GM10266 (cell line): ENCODE measurements around the gene MED25.

Source experiments
- DNase-seq: peaks from one replicate; pipeline ENCODE4 v3.0.0; 2012; ENCODE audit errors: extremely low spot score
- TF ChIP-seq, protein P1 (sequence below): IDR thresholded peaks from 2 replicates; pipeline ENCODE4 v1.5.1; 2012; ENCODE audit warnings: mild to moderate bottlenecking, low read depth; ENCODE audit not compliant: control insufficient read depth, insufficient read depth; ENCODE audit errors: missing control alignments

The MED25 gene

GRCh38 chr19:49787746-49788145, 30.3 kb upstream of the MED25 start:
- TF ChIP-seq, protein P1, sequence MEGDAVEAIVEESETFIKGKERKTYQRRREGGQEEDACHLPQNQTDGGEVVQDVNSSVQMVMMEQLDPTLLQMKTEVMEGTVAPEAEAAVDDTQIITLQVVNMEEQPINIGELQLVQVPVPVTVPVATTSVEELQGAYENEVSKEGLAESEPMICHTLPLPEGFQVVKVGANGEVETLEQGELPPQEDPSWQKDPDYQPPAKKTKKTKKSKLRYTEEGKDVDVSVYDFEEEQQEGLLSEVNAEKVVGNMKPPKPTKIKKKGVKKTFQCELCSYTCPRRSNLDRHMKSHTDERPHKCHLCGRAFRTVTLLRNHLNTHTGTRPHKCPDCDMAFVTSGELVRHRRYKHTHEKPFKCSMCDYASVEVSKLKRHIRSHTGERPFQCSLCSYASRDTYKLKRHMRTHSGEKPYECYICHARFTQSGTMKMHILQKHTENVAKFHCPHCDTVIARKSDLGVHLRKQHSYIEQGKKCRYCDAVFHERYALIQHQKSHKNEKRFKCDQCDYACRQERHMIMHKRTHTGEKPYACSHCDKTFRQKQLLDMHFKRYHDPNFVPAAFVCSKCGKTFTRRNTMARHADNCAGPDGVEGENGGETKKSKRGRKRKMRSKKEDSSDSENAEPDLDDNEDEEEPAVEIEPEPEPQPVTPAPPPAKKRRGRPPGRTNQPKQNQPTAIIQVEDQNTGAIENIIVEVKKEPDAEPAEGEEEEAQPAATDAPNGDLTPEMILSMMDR, result no peak
- no peak for DNase-seq

GRCh38 chr19:49788857-49789256, 29.2 kb upstream of the MED25 start:
- TF ChIP-seq, protein P1, result no peak
- no peak for DNase-seq

DNA sequence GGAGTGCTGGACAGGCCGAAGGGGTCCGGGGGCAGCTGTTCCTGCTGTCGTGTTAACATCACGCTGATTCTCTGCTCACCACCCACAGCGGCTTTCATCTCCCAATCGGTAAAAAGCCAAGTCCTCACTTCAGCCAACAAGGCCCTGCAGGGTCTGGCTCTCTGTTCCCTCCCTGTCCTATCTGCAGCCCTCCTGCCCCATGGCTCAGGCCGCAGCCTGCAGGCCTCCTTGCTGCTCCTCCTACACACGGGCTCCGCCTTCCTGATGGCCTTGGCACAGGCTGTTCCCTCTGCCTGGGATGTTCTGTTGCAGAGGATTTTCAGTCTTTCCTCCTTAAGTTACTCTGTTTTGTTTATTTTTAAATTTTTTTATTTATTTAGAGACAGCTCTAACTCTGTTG, 27.2 kb upstream of the MED25 start:
- DNase-seq, result no peak
- TF ChIP-seq, protein P1, result no peak

- DNase-seq, result no peak
- TF ChIP-seq, protein P1, result no peak
Measured at GRCh38 chr19:49791776-49792445, 26.2 kb upstream of the MED25 start.

GRCh38 chr19:49792829-49793560, 25.1 kb upstream of the MED25 start:
- TF ChIP-seq, protein P1, result no peak
- no peak for DNase-seq

DNA sequence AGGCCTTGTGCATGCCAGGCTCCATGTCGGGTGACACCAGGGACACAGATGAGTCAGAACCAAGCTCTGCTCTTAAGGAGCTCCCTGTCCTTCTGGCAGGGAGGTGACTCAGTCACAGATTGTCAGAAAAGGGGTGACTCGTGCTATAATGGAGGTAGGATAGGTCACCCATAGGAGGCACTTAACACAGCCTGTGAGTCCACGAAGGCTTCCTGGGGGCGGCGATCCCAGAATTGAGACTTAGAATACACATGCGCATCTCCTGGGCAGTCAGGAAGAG, 24.6 kb upstream of the MED25 start:
- TF ChIP-seq, protein P1, result no peak
- DNase-seq, result no peak

GRCh38 chr19:49795615-49796014, 22.5 kb upstream of the MED25 start:
- TF ChIP-seq, protein P1, result no peak
- no peak for DNase-seq
